ENCODE measurements around the gene XRRA1.

DNA sequence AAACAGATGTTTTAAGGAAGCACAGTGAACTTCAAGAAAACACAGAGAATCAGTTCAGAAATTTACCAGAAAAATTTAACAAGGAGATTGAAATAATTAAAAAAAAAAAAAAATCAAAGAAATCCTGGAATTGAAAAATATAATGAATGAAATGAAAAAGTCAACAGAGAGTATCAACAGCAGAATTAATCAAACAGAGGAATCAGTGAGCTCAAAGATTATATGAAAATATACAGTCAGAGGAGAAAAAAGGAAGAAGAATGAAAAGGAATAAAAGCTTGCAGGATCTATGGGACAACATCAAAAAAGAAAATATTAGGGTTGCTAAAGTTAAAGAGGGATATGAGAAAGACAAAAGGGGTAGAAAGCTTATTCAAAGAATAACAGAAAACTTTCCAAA, 82.3 kb downstream of the XRRA1 start:
- TF ChIP-seq, protein P1, sequence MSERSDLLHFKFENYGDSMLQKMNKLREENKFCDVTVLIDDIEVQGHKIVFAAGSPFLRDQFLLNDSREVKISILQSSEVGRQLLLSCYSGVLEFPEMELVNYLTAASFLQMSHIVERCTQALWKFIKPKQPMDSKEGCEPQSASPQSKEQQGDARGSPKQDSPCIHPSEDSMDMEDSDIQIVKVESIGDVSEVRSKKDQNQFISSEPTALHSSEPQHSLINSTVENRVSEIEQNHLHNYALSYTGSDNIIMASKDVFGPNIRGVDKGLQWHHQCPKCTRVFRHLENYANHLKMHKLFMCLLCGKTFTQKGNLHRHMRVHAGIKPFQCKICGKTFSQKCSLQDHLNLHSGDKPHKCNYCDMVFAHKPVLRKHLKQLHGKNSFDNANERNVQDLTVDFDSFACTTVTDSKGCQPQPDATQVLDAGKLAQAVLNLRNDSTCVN (CRISPR knock-in tag; IDR thresholded peaks at IDR 0.05; ENCODE audit: borderline replicate concordance), result no peak
- TF ChIP-seq EZH2 (conservative IDR thresholded peaks at IDR 0.05; ENCODE audit: low read depth, low read length) (no peak), JUN (CRISPR knock-in tag; IDR thresholded peaks at IDR 0.05) (no peak)
- TF ChIP-seq, protein P2, sequence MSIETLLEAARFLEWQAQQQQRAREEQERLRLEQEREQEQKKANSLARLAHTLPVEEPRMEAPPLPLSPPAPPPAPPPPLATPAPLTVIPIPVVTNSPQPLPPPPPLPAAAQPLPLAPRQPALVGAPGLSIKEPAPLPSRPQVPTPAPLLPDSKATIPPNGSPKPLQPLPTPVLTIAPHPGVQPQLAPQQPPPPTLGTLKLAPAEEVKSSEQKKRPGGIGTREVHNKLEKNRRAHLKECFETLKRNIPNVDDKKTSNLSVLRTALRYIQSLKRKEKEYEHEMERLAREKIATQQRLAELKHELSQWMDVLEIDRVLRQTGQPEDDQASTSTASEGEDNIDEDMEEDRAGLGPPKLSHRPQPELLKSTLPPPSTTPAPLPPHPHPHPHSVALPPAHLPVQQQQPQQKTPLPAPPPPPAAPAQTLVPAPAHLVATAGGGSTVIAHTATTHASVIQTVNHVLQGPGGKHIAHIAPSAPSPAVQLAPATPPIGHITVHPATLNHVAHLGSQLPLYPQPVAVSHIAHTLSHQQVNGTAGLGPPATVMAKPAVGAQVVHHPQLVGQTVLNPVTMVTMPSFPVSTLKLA (IDR thresholded peaks at IDR 0.05), result no peak
